RWPE2 (cell line): ENCODE results near the gene RIC1.
A peak's percentile ranks its signal among the peaks of the same experiment; 100 is the strongest.
"Not testable (repeated sequence)": the region's sequence is repeated elsewhere in the genome, so short reads cannot be mapped to it uniquely, and the experiment has no call there.

Experiments
- ATAC-seq: fragments of 200-7000 bp; cut with Tn5 transposase; 3 replicates; pipeline ENCODE4 v1.9.1; 2021; ENCODE audit warnings: low read depth
- DNase-seq: peaks from one replicate; pipeline ENCODE4 v3.0.0-alpha.2; 2020; ENCODE audit warnings: low spot score
- H3K27ac ChIP-seq: fragments of 450-650 bp; 2 replicates; pipeline ENCODE4 v1.5.1; 2017; ENCODE audit warnings: mild to moderate bottlenecking; ENCODE audit not compliant: poor library complexity, severe bottlenecking
- H3K27me3 ChIP-seq: fragments of 250-450 bp; sonication (Bioruptor Pico); 2 replicates; pipeline ENCODE4 v1.5.1; 2021; ENCODE audit warnings: mild to moderate bottlenecking, moderate library complexity; ENCODE audit not compliant: insufficient read depth, poor library complexity, severe bottlenecking
- H3K36me3 ChIP-seq: fragments of 250-450 bp; sonication (Bioruptor Pico); 2 replicates; pipeline ENCODE4 v1.5.1; 2020; ENCODE audit warnings: low read depth, mild to moderate bottlenecking, moderate library complexity
- H3K4me1 ChIP-seq: fragments of 250-450 bp; sonication (Bioruptor Pico); 2 replicates; pipeline ENCODE4 v1.5.1; 2021; ENCODE audit warnings: mild to moderate bottlenecking, moderate library complexity; ENCODE audit not compliant: insufficient read depth, poor library complexity, severe bottlenecking
- H3K4me3 ChIP-seq: fragments of 250-450 bp; sonication (Bioruptor Pico); 2 replicates; pipeline ENCODE4 v1.5.1; 2021; ENCODE audit warnings: mild to moderate bottlenecking, moderate library complexity; ENCODE audit not compliant: severe bottlenecking
- H3K9me3 ChIP-seq: fragments of 250-450 bp; sonication (Bioruptor Pico); 2 replicates; pipeline ENCODE4 v1.5.1; 2021; ENCODE audit warnings: mild to moderate bottlenecking, moderate library complexity; ENCODE audit not compliant: severe bottlenecking
- TF ChIP-seq, protein P1 (sequence below): fragments of 450-650 bp; IDR thresholded peaks from one replicate; pipeline ENCODE4 v1.5.1; 2017; ENCODE audit warnings: mild to moderate bottlenecking, moderate library complexity; ENCODE audit not compliant: poor library complexity, severe bottlenecking

RIC1 gene

DNA sequence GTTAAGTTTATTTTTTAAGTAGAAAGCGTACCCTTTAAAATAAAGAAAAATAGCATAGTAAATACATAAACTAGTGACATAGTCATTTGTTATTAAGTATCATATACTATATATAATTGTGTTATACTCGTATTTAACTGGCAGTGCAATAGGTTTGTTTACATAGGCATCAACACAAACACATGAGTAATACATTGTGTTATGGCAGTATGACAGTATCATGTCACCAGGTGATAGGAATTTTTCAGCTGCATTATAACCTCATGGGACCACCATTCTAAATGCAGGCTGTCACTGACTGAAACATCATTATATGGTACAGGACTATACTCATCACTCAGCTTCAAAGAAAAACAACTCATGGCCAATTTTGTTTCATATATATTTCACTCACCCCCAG, 8.4 kb upstream of the RIC1 start:
- Histone ChIP-seq H3K4me1 (peaks cover 19% of the 10 kb centered on the region), H3K9me3 (no peaks in the 10 kb centered on the region), H3K27me3 (no peaks in the 10 kb centered on the region), H3K4me3 (no peak overlapping the region), H3K36me3 (no peaks in the 10 kb centered on the region), H3K27ac (peak overlapping the region; percentile 78)
- no peak for DNase-seq
- TF ChIP-seq, protein P1, sequence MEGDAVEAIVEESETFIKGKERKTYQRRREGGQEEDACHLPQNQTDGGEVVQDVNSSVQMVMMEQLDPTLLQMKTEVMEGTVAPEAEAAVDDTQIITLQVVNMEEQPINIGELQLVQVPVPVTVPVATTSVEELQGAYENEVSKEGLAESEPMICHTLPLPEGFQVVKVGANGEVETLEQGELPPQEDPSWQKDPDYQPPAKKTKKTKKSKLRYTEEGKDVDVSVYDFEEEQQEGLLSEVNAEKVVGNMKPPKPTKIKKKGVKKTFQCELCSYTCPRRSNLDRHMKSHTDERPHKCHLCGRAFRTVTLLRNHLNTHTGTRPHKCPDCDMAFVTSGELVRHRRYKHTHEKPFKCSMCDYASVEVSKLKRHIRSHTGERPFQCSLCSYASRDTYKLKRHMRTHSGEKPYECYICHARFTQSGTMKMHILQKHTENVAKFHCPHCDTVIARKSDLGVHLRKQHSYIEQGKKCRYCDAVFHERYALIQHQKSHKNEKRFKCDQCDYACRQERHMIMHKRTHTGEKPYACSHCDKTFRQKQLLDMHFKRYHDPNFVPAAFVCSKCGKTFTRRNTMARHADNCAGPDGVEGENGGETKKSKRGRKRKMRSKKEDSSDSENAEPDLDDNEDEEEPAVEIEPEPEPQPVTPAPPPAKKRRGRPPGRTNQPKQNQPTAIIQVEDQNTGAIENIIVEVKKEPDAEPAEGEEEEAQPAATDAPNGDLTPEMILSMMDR = no peak
- ATAC-seq = no peak

DNA sequence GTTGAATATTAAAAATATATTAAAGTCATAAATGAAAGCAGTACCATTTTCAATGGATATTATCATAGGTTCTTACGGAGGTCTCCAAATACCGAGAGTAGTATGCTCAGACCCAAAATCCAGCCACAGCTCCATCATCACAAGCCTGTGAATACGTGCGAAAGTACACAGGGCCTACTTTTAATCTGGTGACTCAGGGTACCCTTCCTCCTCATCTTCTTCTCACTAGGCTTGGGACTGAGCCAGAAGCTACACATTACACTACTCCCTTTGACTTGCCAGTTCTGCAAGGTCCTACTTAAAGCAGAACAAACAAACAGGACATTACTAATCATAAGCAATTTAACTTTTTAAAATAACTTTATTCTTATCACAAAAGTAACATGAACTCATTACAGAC, 7.6 kb upstream of the RIC1 start:
- H3K4me3 ChIP-seq = no peak overlapping the region
- H3K27me3 ChIP-seq = no peaks in the 10 kb centered on the region
- H3K4me1 ChIP-seq = peaks cover 19% of the 10 kb centered on the region
- TF ChIP-seq, protein P1 = no peak
- H3K9me3 ChIP-seq = no peaks in the 10 kb centered on the region
- no peak for DNase-seq
- peak; percentile 79 for ATAC-seq
- H3K36me3 ChIP-seq = no peaks in the 10 kb centered on the region
- H3K27ac ChIP-seq = peak overlapping the region; percentile 78

DNA sequence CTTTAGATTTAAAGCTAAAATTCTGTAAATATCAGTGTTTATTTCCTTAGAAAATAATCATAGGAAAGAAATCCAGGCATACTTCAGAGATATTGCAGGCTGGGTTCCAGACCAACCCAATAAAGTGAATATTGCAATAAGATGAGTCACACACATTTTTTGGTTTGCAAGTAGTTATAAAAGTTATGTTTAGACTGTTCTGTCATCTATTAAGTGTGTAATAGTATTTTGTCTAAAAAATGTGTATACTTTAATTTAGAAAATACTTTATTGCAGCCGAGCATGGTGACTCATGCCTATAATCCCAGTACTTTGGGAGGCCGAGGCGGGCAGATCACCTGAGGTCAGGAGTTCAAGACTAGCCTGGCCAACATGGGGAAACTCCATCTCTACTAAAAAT, 6.9 kb upstream of the RIC1 start:
- Histone ChIP-seq H3K36me3 (no peaks in the 10 kb centered on the region), H3K27me3 (no peaks in the 10 kb centered on the region), H3K9me3 (no peaks in the 10 kb centered on the region), H3K4me1 (peaks cover 19% of the 10 kb centered on the region), H3K4me3 (no peak overlapping the region), H3K27ac (peak overlapping the region; percentile 78)
- peak; percentile 89 for ATAC-seq
- DNase-seq = no peak
- TF ChIP-seq, protein P1 = no peak

DNA sequence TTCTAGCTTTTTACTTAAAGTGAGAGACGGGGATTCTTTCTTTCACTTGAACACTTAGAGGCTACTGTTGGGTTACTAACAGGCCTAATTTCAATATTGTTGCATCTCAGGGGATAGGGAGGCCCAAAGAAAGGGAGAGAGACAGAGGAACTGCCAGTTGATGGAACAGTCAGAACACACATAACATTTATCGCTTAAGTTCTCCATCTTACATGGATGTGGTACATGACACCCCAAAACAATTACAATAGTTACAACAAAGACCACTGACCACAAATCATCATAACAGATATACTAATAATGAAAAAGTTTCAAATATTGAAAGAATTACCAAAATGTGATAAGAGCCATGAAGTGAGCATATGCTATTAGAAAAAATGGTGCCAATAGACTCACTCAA, 4.3 kb upstream of the RIC1 start:
- Histone ChIP-seq H3K36me3 (no peaks in the 10 kb centered on the region), H3K4me3 (no peak overlapping the region), H3K4me1 (peaks cover 22% of the 10 kb centered on the region), H3K27me3 (no peaks in the 10 kb centered on the region), H3K9me3 (no peaks in the 10 kb centered on the region), H3K27ac (no peak overlapping the region)
- DNase-seq = no peak
- no peak for ATAC-seq
- TF ChIP-seq, protein P1 = no peak

DNA sequence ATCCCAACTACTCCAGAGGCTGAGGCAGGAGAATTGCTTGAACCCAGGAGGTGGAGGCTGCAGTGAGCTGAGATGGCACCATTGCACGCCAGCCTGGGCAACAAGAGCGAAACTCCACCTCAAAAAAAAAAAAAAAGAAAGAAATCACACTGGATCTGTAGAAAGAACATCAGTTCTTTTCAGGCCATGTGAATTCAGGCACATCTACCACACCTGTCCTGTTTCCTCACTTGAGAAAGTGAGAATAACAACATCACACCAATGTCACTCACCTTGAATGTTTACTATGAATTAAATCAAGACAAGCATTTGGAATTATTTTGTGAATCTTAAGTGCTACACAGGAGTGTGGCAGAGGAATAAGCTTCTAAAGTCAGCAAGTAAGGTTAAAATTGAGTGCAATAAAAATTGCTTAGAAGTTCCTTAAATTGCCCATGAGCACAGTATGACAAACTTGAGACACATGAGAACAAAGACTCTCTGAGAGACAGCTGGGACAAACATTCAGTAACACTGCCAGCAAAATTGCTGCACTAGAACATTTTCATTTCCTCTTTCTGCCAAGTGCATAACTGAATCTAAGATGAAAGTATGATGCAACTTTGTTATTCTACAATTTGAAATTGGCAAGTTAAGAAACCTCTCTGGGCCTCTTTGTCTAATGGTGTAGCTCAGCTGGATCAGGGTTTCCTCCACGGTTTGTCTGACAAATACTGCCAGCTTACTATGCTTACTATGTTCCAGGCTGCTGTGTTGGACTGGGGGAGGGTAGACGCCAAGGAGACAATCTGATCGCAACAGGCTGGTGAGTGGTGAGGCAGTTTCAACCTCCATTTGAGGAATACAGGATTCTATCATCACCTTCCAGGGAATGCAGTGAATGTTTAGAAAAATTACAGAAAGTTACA, 1.9 kb upstream of the RIC1 start:
- H3K27ac ChIP-seq = peak overlapping the region; percentile 79
- no peaks in the 10 kb centered on the region for H3K27me3 ChIP-seq
- TF ChIP-seq, protein P1 = no peak
- no peak for DNase-seq
- peaks cover 18% of the 10 kb centered on the region for H3K4me1 ChIP-seq
- no peak overlapping the region for H3K4me3 ChIP-seq
- no peak for ATAC-seq
- no peaks in the 10 kb centered on the region for H3K36me3 ChIP-seq
- no peaks in the 10 kb centered on the region for H3K9me3 ChIP-seq

DNA sequence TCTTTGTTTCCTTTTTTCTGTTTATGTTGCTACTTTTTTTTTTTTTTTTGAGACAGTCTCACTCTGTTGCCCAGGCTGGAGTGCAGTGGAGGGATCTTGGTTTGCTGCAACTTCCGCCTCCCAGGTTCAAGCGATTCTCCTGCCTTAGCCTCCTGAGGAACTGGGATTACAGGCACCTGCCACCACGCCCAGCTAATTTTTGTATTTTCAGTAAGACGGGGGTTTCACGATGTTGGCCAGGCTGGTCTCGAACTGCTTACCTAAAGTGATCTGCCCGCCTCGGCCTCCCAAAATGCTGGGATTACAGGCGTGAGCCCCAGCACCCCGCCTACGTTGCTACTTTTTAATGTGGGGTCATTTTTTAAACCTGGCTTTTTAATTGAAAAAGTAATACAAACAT, 1.2 kb upstream of the RIC1 start:
- H3K27ac ChIP-seq = peak overlapping the region; percentile 79
- DNase-seq, H3K36me3 ChIP-seq, H3K9me3 ChIP-seq, ATAC-seq, H3K27me3 ChIP-seq: not testable (repeated sequence)
- peak overlapping the region; percentile 86 for H3K4me3 ChIP-seq
- H3K4me1 ChIP-seq = peaks cover 20% of the 10 kb centered on the region
